ENCODE data around the gene LRRC42. TPM values are rescaled to one million over a fixed set of nuclear protein-coding genes. Genes with fewer than 3 reads are reported as not detected.

The LRRC42 gene
- total RNA-seq, 2 donors from 2014 or later = 46.0 to 55.1 TPM

GRCh38 chr1:53954128-53954527 is 8.0 kb downstream of the LRRC42 start:
- WGBS, 2 experiments (ENCODE audit: insufficient coverage in 1 of 2, insufficient read length in 1 of 2) = 100% methylated on average over 2 of the region's 2 CpGs; no CpG with 5 or more reads in 1 of the 2 experiments
- no peak for TF ChIP-seq CTCF (conservative IDR thresholded peaks at IDR 0.05)
- H3K9me3 Mint-ChIP-seq = no peaks in the 10 kb centered on the region
- H3K27me3 Mint-ChIP-seq (ENCODE audit: insufficient read depth) = no peaks in the 10 kb centered on the region
- Histone ChIP-seq H3K4me1 (ENCODE audit: control insufficient read depth, insufficient read depth, low read length) (peaks cover 3% of the 10 kb centered on the region), H3K27me3 (ENCODE audit: control insufficient read depth, insufficient read depth, low read length, poor library complexity, severe bottlenecking) (no peaks in the 10 kb centered on the region), H3K9ac (ENCODE audit: extremely low read depth, low read length, poor library complexity, severe bottlenecking) (no peak overlapping the region), H3K27ac (ENCODE audit: low read depth, low read length) (no peak overlapping the region), H3K4me3 (ENCODE audit: low read length) (no peak overlapping the region), H3K9me3 (ENCODE audit: control insufficient read depth, low read length) (no peaks in the 10 kb centered on the region), H3K36me3 (ENCODE audit: control insufficient read depth, insufficient read depth, low read length) (peaks cover 61% of the 10 kb centered on the region)
- H3K27ac Mint-ChIP-seq = no peak overlapping the region
- peaks cover 31% of the 10 kb centered on the region for H3K36me3 Mint-ChIP-seq (ENCODE audit: low read depth)
- H3K4me1 Mint-ChIP-seq = peaks cover 30% of the 10 kb centered on the region
- DNase-seq = no peak
- H3K4me3 Mint-ChIP-seq = no peak overlapping the region

- Histone ChIP-seq H3K9me3 (ENCODE audit: control insufficient read depth, low read length) (no peaks in the 10 kb centered on the region), H3K27ac (ENCODE audit: low read depth, low read length) (peak overlapping the region; percentile 18), H3K4me1 (ENCODE audit: control insufficient read depth, insufficient read depth, low read length) (peaks cover 3% of the 10 kb centered on the region), H3K27me3 (ENCODE audit: control insufficient read depth, insufficient read depth, low read length, poor library complexity, severe bottlenecking) (no peaks in the 10 kb centered on the region), H3K9ac (ENCODE audit: extremely low read depth, low read length, poor library complexity, severe bottlenecking) (peak overlapping the region; percentile 52), H3K36me3 (ENCODE audit: control insufficient read depth, insufficient read depth, low read length) (peaks cover 63% of the 10 kb centered on the region), H3K4me3 (ENCODE audit: low read length) (peak overlapping the region; percentile 9)
- Mint-ChIP-seq H3K36me3 (ENCODE audit: low read depth) (peaks cover 38% of the 10 kb centered on the region), H3K27me3 (ENCODE audit: insufficient read depth) (no peaks in the 10 kb centered on the region), H3K4me3 (peak overlapping the region; percentile 14), H3K27ac (peak overlapping the region; percentile 90), H3K4me1 (peaks cover 17% of the 10 kb centered on the region), H3K9me3 (no peaks in the 10 kb centered on the region)
- no peak for DNase-seq
- no peak for TF ChIP-seq CTCF (conservative IDR thresholded peaks at IDR 0.05)
- WGBS, 2 experiments (ENCODE audit: insufficient coverage in 1 of 2, insufficient read length in 1 of 2) = 66 to 78% methylated on average over 3 of the region's 3 CpGs
These were observed 10.4 kb downstream of the LRRC42 start for GRCh38 chr1:53956308-53957168.

GRCh38 chr1:53957194-53957818 is 11.2 kb downstream of the LRRC42 start:
- peak overlapping the region; percentile 90 for H3K27ac Mint-ChIP-seq
- peaks cover 17% of the 10 kb centered on the region for H3K4me1 Mint-ChIP-seq
- H3K27me3 Mint-ChIP-seq (ENCODE audit: insufficient read depth) = no peaks in the 10 kb centered on the region
- Histone ChIP-seq H3K9ac (ENCODE audit: extremely low read depth, low read length, poor library complexity, severe bottlenecking) (peak overlapping the region; percentile 52), H3K27ac (ENCODE audit: low read depth, low read length) (peak overlapping the region; percentile 18), H3K9me3 (ENCODE audit: control insufficient read depth, low read length) (no peaks in the 10 kb centered on the region), H3K4me3 (ENCODE audit: low read length) (peak overlapping the region; percentile 37), H3K36me3 (ENCODE audit: control insufficient read depth, insufficient read depth, low read length) (peaks cover 63% of the 10 kb centered on the region), H3K27me3 (ENCODE audit: control insufficient read depth, insufficient read depth, low read length, poor library complexity, severe bottlenecking) (no peaks in the 10 kb centered on the region), H3K4me1 (ENCODE audit: control insufficient read depth, insufficient read depth, low read length) (peaks cover 3% of the 10 kb centered on the region)
- peaks cover 37% of the 10 kb centered on the region for H3K36me3 Mint-ChIP-seq (ENCODE audit: low read depth)
- no peaks in the 10 kb centered on the region for H3K9me3 Mint-ChIP-seq
- peak overlapping the region; percentile 14 for H3K4me3 Mint-ChIP-seq
- DNase-seq = peak; percentile 85
- no peak for TF ChIP-seq CTCF (conservative IDR thresholded peaks at IDR 0.05)
- 53 to 73% methylated on average over 2 to 3 of the region's 3 CpGs for WGBS, 2 experiments (ENCODE audit: insufficient coverage in 1 of 2, insufficient read length in 1 of 2)
